Glomerular visceral epithelial cell (primary cell): ENCODE results near the gene WNT5A.

Source experiments
- DNase-seq: peaks from one replicate; pipeline ENCODE4 v3.0.0-alpha.2; 2016; ENCODE audit errors: extremely low spot score

Gene WNT5A

DNA sequence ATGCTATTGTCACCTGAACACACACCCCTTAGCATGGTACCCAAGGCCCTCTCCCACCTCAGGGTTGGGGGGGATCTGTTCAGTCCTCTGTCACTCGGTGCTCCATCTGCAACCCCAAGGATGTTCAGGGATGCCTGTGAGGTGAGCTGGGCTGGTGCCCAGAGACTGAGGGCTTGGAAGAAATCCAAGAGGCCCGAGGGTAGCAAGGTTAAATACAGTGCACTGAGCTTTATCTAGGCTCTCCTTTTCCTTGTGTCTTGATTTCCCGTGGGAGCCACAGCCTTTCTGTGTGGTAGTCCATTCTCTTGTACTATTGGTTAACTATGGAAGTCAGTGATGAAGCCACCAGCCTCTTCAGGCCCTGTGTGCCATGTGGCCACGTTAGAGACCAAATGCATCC lies 18.7 kb upstream of the WNT5A start:
- DNase-seq: peak; percentile 40

DNA sequence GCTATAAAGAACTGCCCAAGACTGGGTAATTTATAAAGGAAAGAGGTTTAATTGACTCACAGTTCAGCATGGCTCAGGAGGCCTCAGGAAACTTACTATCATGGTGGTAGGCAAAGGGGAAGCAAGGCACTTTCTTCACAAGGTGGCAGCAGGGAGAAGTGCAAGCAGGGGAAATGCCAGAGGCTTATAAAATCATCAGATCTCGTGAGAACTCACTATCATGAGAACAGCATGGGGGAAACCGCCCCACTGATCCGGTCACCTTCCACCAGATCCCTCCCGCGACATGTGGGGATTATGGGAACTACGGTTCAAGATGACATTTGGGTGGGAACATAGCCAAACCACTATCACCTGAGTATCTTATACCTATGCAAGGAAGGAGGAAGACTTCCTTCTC lies 18.0 kb upstream of the WNT5A start:
- DNase-seq: peak; percentile 33

DNA sequence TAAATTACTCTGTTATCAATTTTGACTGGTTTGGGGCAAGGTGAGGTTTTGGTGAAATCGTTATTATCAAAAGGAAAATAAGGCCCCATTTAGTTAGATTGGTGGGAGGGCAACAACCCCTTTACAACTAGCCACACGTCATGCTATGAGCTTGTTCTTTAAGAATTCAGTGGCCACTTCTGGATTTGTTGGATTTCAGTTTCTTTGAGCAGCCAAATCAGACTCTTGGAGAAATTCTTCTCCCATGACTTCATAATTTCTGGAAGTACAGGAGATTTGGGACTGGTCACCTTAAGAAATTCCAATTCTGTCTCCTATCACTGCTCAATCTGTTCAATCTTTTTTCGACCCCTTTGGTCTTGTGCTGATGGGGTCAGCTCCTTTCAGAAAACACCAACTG lies 14.8 kb upstream of the WNT5A start:
- no peak for DNase-seq

DNA sequence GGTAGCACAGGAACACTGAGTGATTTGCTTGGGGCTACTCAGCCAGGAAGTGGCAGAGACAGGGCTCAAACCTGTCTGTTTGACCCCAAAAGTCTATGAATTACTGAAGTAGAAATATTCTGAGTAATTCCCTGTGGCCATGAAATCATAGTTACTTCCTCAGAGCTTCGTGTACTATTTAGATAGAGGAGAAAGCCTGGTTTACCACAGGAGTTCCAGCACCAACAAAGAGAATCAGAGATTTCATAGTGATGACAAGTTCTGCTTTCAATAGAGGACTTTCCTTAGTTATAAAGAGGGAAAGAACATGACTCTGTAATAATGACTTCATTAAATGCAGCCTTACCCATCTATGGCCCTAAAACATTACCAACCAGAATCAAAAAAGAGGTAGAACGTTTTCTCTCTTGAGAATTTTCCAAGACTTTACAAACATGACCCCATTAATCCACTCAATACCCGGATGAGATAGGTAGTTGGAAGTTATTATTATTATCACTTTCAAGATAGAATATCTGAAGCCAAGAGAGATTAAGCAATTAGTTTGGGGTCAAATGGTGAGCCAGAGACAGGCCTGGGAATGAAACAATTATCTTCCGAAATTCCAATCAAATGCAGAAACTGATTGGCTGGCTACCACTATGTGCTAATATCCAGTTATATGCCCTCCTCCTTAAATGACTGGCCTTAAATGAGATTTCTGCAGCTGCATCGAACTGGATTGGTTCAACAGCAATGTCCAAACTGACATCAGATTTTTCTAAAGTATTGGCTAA lies 13.6 kb upstream of the WNT5A start:
- no peak for DNase-seq

DNA sequence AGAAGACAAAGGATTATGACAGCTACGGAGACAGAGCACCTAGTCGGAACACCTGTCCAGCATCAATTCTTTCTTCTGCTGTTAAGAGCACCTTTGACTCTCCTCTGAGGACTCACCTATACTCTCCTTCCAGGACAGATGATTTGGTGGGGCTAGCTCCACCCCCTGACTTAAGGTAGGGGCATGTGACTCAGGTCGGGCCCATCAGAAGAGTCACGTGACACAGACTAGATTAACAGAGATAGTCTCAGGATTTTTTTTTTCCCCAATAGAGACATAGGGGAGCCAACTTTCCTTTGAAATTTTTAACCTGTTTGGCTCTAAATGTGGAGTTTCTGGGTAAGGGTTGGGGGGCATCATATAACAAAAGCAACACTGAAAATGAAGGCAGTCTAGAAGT lies 11.4 kb upstream of the WNT5A start:
- DNase-seq: no peak

DNA sequence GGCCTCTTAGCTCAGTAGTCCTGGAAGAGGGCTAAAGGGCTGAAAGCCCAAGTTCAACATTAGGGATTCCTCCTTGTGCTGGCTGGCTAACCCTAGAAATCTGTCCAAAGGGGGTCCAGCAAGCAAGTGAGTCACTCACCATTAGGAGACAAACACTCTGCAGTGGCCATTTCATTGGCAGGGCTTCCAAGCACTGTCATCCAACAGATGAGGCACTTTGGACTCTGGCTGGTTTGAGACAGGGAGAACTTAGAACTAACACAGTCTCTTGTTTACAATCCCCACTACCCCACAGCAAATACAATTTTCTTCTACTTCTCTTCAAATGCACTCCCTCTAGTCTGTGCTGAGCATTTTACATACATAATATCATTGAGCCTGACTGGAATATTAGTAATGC lies 10.1 kb upstream of the WNT5A start:
- no peak for DNase-seq

DNA sequence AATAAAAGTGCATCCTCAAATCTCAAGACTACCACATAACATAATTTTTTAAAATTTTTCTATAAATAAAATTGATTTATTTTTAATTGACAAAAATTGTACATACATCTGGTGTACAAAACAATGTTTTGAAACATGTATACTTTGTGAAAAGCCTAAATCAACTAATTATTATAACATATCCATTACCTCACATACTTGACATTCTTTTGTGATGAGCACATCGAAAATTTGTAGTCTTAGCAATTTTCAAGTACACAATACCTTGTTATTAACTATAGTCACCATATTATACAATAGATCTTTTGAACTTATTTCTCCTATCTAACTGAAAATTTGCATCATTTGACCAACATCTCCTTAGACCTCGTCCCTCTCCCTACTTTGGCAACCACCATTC lies 7.9 kb upstream of the WNT5A start:
- no peak for DNase-seq

DNA sequence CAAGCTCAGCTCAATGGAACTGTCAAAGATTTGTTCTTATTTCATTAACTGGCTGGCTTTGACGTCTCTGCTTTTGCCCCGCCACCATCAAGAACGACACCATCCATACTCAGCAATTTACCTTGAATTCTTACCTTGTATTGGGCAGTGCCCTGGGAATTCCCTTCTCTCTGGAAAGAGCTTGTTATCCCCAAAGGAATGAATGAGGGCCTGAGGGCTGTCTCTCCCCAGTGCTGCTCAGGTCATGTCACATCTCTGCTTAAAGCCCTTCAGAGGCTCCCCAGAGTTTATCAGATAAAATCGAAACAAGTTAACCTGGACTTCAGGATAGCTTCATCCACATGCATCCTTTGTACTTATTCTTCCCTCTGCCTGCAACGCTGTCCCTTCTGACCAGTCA lies 5.9 kb upstream of the WNT5A start:
- no peak for DNase-seq

DNA sequence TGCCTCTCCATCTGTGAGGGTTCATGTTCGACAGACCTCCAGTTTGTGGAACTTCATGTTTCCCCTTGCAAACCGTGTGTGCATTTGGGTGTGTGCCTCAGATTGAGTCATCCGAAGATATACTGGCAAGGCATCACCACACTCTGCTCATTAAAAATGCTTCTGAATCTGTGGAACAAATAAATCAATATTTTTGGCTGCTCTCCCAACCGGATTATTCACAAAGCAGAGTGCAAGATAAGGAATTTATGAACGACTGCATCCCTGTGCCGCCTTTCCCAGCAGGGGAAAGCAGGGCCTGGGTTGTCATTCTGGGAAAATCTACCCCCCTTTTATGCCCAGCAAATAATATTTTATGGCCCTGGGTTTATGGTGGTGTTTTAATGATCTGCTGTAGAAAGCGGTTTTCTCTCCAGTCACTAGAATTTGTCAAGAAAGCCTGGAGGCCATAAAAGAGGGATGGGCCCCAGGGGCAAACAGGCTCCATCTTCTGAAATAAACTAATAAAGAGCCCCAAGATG lies 4.2 kb upstream of the WNT5A start:
- peak; percentile 46 for DNase-seq

DNA sequence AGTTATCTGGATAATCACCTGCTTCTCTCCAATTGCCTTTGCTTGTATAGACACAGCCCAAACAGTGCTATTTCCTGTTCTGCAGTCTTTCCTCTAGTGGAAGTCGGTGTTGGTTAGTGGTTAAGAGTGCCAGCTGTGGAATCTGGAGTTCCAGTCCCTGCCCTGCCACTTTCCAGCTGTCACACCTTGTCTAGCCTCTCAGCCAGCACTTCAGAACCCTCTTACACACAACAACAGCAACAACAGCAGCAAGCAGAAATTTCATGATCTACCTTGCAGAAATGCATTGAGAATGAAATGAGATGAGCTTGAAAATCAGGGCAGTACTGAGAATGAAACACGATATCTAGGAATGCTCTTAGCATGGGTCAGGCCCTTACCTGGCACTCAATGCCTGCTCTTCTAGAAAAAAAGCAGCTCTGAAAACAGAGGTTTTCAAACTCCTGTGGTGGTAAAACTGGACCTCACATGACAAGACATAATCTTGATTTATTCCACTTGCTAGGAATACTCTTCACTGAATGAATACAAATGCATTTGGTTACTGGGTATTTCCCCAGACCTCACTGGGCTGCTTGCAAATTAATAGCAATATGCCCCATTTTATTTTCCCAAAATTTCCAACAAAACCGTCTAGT lies 3.3 kb upstream of the WNT5A start:
- DNase-seq: peak; percentile 21

DNA sequence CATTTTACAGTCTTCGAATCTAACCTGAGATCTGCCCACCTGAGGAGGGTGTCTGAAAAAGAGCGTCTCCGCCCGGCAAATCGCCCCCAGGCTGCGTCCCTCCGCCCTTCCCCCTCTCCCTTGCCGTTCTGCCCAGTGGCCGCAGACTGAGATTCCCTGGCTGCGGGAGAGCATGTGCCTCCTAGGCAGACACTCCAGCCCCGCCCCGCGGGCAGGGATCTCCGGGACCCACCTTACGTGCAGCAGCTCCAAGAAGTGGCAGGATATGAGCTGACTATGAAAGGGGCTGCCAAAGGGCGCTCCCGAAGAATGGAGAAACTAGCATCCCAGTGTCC lies 2.7 kb upstream of the WNT5A start:
- peak; percentile 66 for DNase-seq

DNA sequence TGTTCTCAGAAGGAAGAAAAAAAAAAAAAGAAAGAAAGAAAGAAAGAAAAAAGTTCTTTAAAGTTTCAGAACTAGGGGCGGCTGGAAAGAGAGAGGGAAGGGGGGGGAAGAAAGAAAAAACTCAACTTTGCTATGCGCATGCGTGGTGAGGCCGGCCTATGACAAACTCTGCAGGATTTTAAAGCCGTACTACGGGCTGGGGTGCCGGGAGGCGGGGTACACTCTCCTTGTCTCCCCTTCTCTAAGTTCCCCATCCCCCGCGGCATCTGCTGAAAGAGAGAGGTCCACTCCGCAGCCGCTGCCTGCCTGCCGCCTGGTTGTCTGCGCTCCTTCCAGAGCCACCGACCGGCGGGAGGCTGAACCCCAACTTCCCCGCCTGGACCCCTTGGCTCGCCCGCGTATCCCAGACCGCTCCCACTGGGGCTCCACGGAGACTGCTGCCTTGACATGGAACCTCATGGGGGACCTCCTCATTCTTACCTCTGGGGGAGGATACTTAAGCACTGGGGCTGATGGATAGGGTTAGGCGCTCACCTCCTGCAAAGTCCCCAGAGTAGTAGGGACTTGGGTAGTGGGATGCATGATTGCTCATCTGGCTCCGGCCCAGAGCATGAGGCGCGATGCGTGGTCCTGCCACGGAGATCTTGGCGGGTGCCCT lies 1.4 kb upstream of the WNT5A start:
- peak; percentile 83 for DNase-seq

DNA sequence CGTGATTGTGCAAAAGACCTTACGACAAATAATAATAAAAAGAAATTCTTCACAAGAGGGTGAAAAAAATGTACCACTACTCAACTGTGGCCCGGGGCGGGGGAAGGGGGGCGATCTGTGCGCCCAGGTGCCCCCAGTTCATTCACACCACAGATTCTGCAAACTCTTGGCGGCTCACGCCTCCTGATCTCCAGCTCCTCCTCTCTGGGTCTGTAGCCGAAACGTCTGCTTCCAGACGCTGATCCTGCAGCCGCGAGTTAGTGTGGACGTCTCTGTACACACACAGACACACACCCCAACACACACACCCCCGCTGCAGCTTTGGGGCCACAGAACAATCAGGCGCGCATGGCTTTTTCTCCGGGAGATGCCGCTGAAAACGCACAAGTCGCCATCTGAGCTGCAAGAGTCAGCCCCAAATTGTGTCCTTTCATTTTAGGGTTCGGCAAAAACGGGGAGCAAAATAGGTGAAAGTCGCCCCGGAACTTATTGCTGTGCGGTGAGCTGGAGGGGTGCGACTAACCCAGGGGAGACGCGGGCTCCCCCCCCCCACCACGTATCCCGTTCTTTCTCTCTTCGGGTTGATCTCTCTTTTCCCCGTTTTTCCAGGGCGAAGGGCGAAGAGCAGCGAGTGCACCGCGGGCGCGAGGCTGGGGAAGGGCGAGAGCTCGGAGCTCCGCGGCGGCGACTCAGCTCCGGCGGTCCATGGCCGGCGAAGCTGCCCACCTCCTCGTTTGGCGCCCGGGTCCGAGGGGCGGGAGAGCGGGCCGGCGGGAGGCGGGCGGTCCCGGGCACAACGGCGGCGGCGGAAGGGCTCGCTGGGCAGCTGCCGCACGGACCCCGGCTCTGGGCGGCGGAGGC lies 505 bp upstream of the WNT5A start:
- peak; percentile 64 for DNase-seq

DNA sequence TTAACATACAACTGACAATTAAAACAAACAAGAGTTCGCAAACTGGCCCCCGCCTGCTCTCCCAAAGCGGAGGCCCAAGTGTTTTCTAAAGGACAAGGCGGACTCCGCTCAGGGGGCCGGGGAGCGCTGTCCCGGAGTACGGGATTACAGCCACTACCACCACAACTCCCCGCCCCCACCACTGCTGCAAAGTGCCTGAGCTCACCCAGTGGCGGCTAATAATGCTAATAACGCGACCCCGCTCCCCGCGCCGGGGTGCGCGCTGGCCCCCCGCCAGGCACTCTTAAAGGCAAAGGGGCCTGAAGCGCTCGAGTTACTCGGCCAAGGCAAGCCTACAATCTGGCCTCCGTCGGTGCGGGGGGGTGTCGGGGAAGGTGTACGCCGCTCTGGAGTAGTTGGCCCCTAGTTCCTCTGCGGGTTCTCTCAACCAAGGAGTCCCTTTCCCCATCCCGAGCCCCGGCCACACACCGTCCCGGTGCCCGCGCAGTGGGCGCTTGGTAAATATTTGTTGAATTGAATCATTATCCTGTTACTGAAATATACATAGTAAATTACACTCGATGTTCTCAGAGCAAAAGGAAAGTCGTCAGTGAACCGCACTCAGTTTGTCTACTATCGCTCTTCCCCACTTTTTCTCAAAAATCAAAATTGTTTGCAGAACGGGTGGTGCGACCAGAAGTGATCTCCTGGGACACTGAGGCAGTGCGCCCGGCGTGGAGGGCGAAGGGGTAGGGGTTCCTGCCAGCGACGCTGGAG lies 827 bp downstream of the WNT5A start:
- peak; percentile 76 for DNase-seq

DNA sequence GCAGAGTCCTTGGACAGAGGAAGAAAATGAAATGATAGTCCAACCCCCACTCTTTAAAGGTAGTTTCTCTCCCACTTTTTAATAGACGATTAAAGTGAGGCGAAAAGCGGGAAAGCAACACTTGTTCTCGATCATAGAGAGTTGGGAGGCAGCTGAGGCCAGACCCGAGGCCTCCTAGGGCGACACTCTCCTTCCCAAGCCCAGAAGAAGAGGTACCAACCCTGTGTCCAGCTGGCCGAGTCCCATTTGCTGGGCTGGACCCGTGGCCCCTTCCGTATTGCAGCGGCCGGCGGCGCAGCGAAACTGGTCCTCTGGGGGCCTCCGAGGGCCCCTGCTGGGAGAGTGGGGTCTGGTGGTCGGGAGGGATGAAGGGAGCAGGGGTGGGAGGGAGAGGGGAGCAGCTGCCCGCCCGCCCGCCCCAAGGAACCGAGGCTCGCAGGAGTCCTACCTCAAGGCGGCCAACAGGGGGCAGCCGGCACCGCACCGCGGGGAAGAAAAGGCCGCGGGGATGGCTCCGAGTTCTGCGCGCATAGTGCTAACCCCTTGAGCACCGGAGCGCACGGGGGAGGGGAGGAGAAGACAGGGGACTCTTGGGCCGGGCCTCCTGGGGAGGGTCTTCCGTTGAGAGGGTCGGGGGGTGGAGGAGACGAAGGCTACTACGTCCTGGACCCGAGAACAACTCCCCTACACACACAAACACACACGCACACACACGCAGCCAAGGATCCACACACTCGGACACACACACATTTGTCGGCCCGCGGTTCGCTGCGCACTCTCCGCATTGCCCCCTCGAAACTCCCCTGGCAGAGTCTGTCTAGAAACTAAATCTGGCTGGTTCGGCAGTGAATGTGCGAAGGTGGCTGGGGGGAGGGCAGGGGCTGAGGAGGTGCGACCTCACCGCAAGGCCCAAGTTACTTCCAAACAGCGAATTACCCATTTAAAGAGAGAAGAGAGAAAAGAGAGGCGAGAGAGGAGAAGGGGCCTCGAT lies 2.0 kb downstream of the WNT5A start:
- DNase-seq: peak; percentile 86

DNA sequence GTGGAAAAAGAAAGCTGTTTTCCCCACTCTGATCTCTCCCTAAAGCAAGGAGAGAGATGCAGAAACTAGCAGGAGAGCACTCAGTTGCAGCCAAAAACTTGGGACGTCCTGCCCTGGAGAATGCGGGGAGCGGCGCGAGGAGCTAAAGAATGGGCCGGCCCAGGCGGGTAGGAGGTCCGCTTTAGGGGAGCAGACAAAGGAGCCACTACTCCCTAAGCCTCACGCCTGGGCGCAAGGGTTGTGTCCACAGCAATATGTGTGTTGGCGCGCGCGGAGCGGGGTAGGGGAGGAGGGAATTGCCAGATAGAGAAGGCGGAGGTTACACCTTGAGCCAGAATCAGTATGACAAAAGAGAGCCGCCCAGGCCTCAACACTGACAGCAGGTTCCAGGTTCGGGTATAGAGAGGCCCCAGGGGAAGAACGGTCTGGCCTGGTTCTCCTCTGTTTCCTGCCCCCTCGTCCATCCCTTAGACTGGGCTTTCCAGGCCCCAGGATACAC lies 2.9 kb downstream of the WNT5A start:
- DNase-seq: no peak

DNA sequence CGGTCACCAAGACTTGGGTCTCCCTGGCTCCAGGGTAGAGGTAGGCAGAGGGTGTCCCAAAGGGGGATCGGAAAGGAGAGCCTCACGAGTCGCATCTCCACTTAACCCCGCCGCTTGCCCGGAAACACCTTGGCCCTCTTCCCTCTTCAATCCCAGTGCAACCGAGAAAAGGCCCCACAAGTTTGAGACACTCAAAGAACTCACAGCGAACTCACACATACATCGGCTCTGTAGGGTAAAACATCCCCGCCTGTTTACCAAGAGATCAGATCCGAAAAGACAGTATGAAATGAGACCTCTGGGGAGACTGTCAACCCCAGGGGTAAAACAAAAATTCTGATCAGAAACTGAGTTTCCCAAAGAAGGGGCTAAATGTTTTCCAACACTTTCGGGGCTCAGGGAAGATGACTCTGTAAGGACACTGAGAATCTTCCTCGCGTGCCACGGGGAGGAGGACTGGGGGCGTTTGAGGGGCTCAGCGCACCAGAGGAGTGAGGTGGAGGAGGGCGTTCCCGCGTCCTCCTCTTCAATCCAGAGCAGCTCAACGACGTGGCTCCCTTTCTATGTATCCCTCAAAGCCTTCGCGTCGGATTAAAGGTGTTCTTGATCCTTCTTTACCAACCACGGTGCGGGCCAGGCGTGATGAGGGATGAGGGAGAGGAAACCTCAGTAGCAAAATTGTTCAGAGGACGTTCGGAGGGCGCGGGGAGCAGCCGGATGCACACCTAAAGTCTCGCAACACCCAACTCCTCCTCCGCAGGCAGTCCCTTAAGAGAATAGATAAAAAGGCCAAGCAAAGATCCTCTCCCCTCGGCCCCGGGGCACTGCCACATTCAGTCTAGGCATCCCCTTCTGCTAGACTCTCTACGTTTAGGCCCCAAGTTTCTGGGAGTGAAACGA lies 3.7 kb downstream of the WNT5A start:
- no peak for DNase-seq

DNA sequence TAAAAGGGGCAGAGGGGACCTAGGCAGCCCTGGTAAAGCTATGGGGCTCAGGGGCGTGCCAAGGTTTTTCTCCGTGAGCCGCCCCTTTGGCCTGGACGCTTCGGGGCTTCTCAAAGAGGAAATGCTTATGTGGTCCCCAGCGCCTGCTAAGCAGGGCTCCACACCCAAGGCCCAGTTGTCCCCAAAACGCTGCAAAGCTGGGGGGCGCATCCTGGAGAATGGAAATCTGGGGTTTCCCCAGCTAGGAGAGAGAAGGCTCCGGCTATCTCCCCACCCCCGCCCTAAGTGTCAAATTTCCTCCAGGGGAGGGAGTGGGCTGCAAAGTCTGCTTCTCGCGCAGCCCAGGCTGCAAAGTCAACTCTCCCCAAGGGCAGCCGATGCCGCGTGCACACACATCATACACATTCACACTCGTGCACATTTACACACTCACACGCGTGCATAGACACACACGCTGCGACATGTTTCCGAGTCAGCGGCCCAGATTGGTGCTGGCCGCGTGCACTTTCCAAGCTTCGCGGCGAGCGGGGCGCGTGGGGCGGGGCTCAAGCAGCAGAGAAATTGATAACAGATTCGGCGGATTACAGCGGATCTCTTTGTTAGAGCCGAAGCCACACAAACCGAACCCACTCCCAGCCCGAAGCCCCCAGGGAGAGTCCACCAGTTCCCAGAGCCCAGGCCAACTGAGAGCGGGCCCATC lies 4.5 kb downstream of the WNT5A start:
- DNase-seq: no peak
